Measurements from ENCODE around the gene CDK6. TPM values are rescaled to one million over a fixed set of nuclear protein-coding genes. Genes with fewer than 3 reads are reported as not detected.

The CDK6 gene
- total RNA-seq, 1 donor = 45.6 TPM

GRCh38 chr7:92661651-92662050 is 174.7 kb downstream of the CDK6 start:
- Histone ChIP-seq H3K4me2 (ENCODE audit: insufficient read depth, low read length) (no peak overlapping the region), H3K9me3 (ENCODE audit: low read depth, low read length) (no peaks in the 10 kb centered on the region), H2AFZ (ENCODE audit: low read length) (no peak overlapping the region), H4K20me1 (ENCODE audit: insufficient read depth, low read length) (no peaks in the 10 kb centered on the region), H3K36me3 (ENCODE audit: insufficient read depth, low read length) (peaks cover 4% of the 10 kb centered on the region), H3K79me2 (ENCODE audit: insufficient read depth, low read length) (peaks cover 54% of the 10 kb centered on the region), H3K4me1 (ENCODE audit: insufficient read depth, low read length) (peaks cover 9% of the 10 kb centered on the region), H3K27me3 (ENCODE audit: insufficient read depth, low read length) (no peaks in the 10 kb centered on the region), H3K27ac (ENCODE audit: low read depth, low read length) (no peak overlapping the region), H3K4me3 (ENCODE audit: insufficient read depth, low read length) (no peak overlapping the region)
- no peak for DNase-seq (ENCODE audit: insufficient read length, low spot score, missing footprints)
- no peak for TF ChIP-seq CTCF (IDR thresholded peaks at IDR 0.05; ENCODE audit: extremely low read depth, low read depth, low read length)

GRCh38 chr7:92658671-92659070 is 177.7 kb downstream of the CDK6 start:
- H3K9me3 ChIP-seq (ENCODE audit: low read depth, low read length) = no peaks in the 10 kb centered on the region
- no peak overlapping the region for H3K4me3 ChIP-seq (ENCODE audit: insufficient read depth, low read length)
- H3K4me2 ChIP-seq (ENCODE audit: insufficient read depth, low read length) = no peak overlapping the region
- no peak overlapping the region for H2AFZ ChIP-seq (ENCODE audit: low read length)
- TF ChIP-seq CTCF (IDR thresholded peaks at IDR 0.05; ENCODE audit: extremely low read depth, low read depth, low read length) = no peak
- peaks cover 56% of the 10 kb centered on the region for H3K79me2 ChIP-seq (ENCODE audit: insufficient read depth, low read length)
- no peak overlapping the region for H3K27ac ChIP-seq (ENCODE audit: low read depth, low read length)
- H3K4me1 ChIP-seq (ENCODE audit: insufficient read depth, low read length) = no peaks in the 10 kb centered on the region
- peaks cover 4% of the 10 kb centered on the region for H3K36me3 ChIP-seq (ENCODE audit: insufficient read depth, low read length)
- no peaks in the 10 kb centered on the region for H4K20me1 ChIP-seq (ENCODE audit: insufficient read depth, low read length)
- no peak for DNase-seq (ENCODE audit: insufficient read length, low spot score, missing footprints)
- H3K27me3 ChIP-seq (ENCODE audit: insufficient read depth, low read length) = no peaks in the 10 kb centered on the region

DNA sequence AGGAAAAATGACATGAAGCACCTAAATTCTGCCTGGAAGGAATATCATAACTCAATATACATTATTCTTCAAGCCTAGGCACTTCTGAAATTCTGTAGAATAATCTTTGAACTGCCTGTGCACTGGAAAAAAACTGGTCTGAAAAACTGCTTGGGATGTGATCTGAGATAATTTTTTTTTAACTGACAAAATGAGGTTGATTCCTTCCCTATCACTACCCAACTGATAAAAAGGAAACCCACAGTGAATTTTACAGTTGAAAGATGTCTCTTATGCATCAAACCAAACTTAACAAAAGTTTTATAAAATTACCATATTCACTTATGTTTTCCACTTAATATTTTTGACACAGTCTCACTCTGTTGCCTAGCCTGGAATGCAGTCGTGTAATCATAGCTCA is 179.0 kb downstream of the CDK6 start:
- no peak for DNase-seq (ENCODE audit: insufficient read length, low spot score, missing footprints)
- H3K4me3 ChIP-seq (ENCODE audit: insufficient read depth, low read length) = no peak overlapping the region
- H3K36me3 ChIP-seq (ENCODE audit: insufficient read depth, low read length) = peaks cover 4% of the 10 kb centered on the region
- no peak overlapping the region for H2AFZ ChIP-seq (ENCODE audit: low read length)
- no peak overlapping the region for H3K4me2 ChIP-seq (ENCODE audit: insufficient read depth, low read length)
- no peak overlapping the region for H3K27ac ChIP-seq (ENCODE audit: low read depth, low read length)
- H3K9me3 ChIP-seq (ENCODE audit: low read depth, low read length) = no peaks in the 10 kb centered on the region
- peaks cover 56% of the 10 kb centered on the region for H3K79me2 ChIP-seq (ENCODE audit: insufficient read depth, low read length)
- no peaks in the 10 kb centered on the region for H3K27me3 ChIP-seq (ENCODE audit: insufficient read depth, low read length)
- H4K20me1 ChIP-seq (ENCODE audit: insufficient read depth, low read length) = no peaks in the 10 kb centered on the region
- no peak for TF ChIP-seq CTCF (IDR thresholded peaks at IDR 0.05; ENCODE audit: extremely low read depth, low read depth, low read length)
- H3K4me1 ChIP-seq (ENCODE audit: insufficient read depth, low read length) = no peaks in the 10 kb centered on the region

GRCh38 chr7:92656121-92656520 is 180.3 kb downstream of the CDK6 start:
- H3K36me3 ChIP-seq (ENCODE audit: insufficient read depth, low read length) = peaks cover 4% of the 10 kb centered on the region
- no peak overlapping the region for H3K4me3 ChIP-seq (ENCODE audit: insufficient read depth, low read length)
- no peak overlapping the region for H2AFZ ChIP-seq (ENCODE audit: low read length)
- no peak overlapping the region for H3K27ac ChIP-seq (ENCODE audit: low read depth, low read length)
- no peaks in the 10 kb centered on the region for H3K9me3 ChIP-seq (ENCODE audit: low read depth, low read length)
- no peaks in the 10 kb centered on the region for H3K27me3 ChIP-seq (ENCODE audit: insufficient read depth, low read length)
- H4K20me1 ChIP-seq (ENCODE audit: insufficient read depth, low read length) = no peaks in the 10 kb centered on the region
- H3K4me1 ChIP-seq (ENCODE audit: insufficient read depth, low read length) = no peaks in the 10 kb centered on the region
- no peak for TF ChIP-seq CTCF (IDR thresholded peaks at IDR 0.05; ENCODE audit: extremely low read depth, low read depth, low read length)
- no peak for DNase-seq (ENCODE audit: insufficient read length, low spot score, missing footprints)
- peaks cover 51% of the 10 kb centered on the region for H3K79me2 ChIP-seq (ENCODE audit: insufficient read depth, low read length)
- H3K4me2 ChIP-seq (ENCODE audit: insufficient read depth, low read length) = no peak overlapping the region
